Kidney epithelial cell (primary cell): ENCODE data around the gene PAK3. TPM values are rescaled to one million over a fixed set of nuclear protein-coding genes. Genes with fewer than 3 reads are reported as not detected.

ENCODE experiments used
- DNase-seq: peaks from one replicate; pipeline ENCODE4 v3.0.0-alpha.2; 2010; ENCODE audit warnings: low read depth
- H3K27me3 ChIP-seq: 2 replicates; pipeline ENCODE4 v1.6.0; 2011; ENCODE audit warnings: low read length; ENCODE audit not compliant: control insufficient read depth, insufficient read depth
- H3K36me3 ChIP-seq: 2 replicates; pipeline ENCODE4 v1.5.1; 2011; ENCODE audit warnings: low read length; ENCODE audit not compliant: control insufficient read depth, insufficient read depth
- H3K4me3 ChIP-seq: 2 replicates; pipeline ENCODE4 v1.5.1; 2011; ENCODE audit warnings: low read depth, mild to moderate bottlenecking, control low read depth, low read length
- CTCF ChIP-seq: IDR thresholded peaks from 2 replicates; pipeline ENCODE4 v1.5.1; 2011; ENCODE audit warnings: mild to moderate bottlenecking, moderate library complexity, low read length, control low read depth, inconsistent platforms; ENCODE audit not compliant: insufficient read depth, poor library complexity, severe bottlenecking
- total RNA-seq: library from RNA; depleted of rRNA; stranded (reverse); fragments of >200 nt; gene quantifications from 2 replicates; pipeline ENCODE4 v1.2.3, GENCODE V29; 2015

The PAK3 gene
- total RNA-seq, 1 donor from 2014 or later = 3.0 TPM

GRCh38 chrX:111262086-111262485 lies 166.1 kb downstream of the PAK3 start:
- H3K27me3 ChIP-seq = no peaks in the 10 kb centered on the region
- no peaks in the 10 kb centered on the region for H3K36me3 ChIP-seq
- DNase-seq = no peak
- no peak for TF ChIP-seq CTCF
- H3K4me3 ChIP-seq = no peak overlapping the region

- Histone ChIP-seq H3K27me3 (no peaks in the 10 kb centered on the region), H3K4me3 (no peak overlapping the region), H3K36me3 (no peaks in the 10 kb centered on the region)
- no peak for TF ChIP-seq CTCF
- no peak for DNase-seq
These were observed 168.4 kb downstream of the PAK3 start for GRCh38 chrX:111264385-111264784.

- Histone ChIP-seq H3K4me3 (no peak overlapping the region), H3K27me3 (peaks cover 2% of the 10 kb centered on the region), H3K36me3 (no peaks in the 10 kb centered on the region)
- DNase-seq = no peak
- TF ChIP-seq CTCF = no peak
These were observed 169.5 kb downstream of the PAK3 start for GRCh38 chrX:111265486-111265885.

GRCh38 chrX:111268506-111268905 lies 172.5 kb downstream of the PAK3 start:
- no peak overlapping the region for H3K4me3 ChIP-seq
- DNase-seq = no peak
- no peak for TF ChIP-seq CTCF
- no peaks in the 10 kb centered on the region for H3K36me3 ChIP-seq
- peaks cover 2% of the 10 kb centered on the region for H3K27me3 ChIP-seq

GRCh38 chrX:111270339-111270738 lies 174.3 kb downstream of the PAK3 start, which contains the start of gene CAPN6:
TSS of gene CAPN6 (minus strand) at chrX:111270483. CDS start at chrX:111263936, 6,547 bp downstream.
- no peaks in the 10 kb centered on the region for H3K36me3 ChIP-seq
- no peak for DNase-seq
- no peak within 1 kb of the TSS for H3K4me3 ChIP-seq
- H3K27me3 ChIP-seq = peaks cover 4% of the 10 kb centered on the region
- TF ChIP-seq CTCF = no peak

Other genes starting within 250 kb of the PAK3 start
- 0.27 and 0.29 TPM in 2 replicates for gene CAPN6, start 174.3 kb downstream of the PAK3 start, total RNA-seq